COLO668 (cell line): Measurements from ENCODE around the gene SORBS2.
"Not testable (repeated sequence)": the region's sequence is repeated elsewhere in the genome, so short reads cannot be mapped to it uniquely, and the experiment has no call there.

ENCODE experiments used
- DNase-seq: peaks from one replicate; lab custom pipeline; 2025; ENCODE audit not compliant: unreplicated experiment; lab: John Stamatoyannopoulos, UW

Gene SORBS2

GRCh38 chr4:185564349-185564748 lies 247.6 kb downstream of the SORBS2 start:
- no peak for DNase-seq

DNA sequence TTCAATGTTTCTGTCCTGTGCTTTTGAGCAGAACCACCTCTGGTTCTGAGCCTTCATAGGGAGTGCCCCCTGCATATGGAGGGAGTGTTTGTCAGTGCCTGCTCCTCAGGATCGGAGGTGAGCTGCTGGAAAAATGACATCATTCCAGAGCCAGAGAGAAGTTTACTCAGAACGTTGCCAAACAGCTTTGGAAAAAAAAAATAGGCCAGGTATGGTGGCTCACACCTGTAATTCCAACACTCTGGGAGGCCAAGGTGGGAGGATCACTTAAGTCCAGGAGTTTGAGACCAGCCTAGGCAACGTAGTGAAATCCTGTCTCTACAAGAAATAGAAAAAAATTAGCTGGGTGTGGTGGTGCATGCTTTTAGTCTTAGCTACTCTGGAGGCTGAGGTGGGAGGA lies 249.5 kb downstream of the SORBS2 start:
- DNase-seq, result no peak

- no peak for DNase-seq
Measured at GRCh38 chr4:185560316-185560715, 251.7 kb downstream of the SORBS2 start.

DNA sequence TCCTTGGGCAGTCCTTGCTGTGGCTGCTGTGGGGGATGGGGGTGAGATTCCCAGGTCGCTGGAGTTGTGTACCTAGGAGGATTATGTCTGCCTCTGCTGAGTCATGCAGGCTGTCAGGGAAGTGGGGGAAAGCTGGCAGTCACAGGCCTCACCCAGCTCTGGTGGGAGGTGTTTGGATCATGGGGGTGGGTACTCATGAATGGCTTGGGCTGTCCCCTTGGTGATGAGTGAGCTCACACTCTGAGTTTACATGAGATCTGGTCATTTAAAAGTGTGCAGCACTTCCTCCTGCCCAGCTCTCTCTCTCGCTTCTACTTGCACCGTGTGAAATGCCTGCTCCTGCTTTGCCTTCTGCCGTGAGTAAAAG lies 252.1 kb downstream of the SORBS2 start:
- peak; percentile 38 for DNase-seq

- not testable (repeated sequence) for DNase-seq
Measured at GRCh38 chr4:185559251-185559914, 252.6 kb downstream of the SORBS2 start.

DNA sequence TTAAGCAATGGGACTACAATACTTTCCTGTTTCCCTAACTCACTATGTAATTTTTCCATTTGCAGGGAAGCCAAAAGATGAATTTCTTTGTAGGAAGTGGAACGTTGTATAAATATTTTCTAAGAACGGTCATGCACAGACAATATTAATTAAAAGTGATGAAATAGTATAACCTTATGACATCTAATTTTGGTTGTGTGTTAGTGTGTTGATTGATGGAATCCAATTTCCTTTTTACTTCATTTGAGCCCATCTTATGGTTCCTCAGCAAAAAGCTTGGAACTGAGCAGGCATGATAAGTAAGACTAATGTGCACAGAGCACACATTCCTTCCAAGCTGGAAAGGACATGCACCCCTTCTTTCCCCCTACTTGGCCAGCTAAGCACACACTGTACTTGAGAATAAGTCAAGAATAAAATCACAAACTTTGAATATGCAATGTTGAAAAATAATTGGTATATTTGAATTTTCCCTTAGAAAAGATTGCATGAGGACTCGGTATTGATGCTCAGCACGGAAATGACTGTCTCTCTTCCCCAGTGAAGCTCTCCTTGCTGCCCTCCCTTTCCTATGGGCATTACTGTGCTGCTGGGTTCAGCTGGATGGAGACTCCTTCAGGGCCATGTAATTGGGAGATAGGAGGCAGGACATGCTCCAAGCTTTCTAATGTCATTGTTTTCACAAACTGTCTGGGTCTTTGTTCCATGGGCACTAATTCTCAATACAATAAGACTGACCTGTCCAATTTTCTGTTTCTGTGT lies 257.4 kb downstream of the SORBS2 start:
- DNase-seq, result no peak

- DNase-seq, result no peak
Measured at GRCh38 chr4:185552254-185552653, 259.7 kb downstream of the SORBS2 start.

- no peak for DNase-seq
Measured at GRCh38 chr4:185550933-185551332, 261.1 kb downstream of the SORBS2 start.

DNA sequence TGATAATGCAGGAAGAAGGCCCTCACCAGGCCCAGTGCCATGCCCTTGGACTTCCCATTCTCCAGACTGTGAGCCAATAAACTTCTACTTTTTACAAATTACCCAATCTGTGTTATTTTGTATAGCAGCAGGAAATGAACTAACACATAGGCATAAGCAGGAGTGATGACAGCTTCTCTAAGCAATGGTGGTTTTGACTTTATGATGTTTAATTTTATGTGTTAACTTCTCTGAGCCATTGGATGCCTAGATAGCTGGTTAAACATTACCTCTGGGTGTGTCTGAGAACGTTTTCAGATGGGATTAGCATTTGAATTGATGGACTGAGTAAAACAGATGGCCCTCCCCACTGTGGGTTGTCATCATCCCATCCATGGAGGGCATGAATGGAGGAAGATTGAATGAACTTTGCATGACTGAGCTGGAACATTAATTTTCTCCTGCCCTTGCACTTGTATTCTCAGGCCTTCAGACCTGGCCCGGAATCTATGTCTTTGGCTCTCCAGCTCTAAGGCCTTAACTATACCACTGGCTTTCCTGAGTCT lies 262.8 kb downstream of the SORBS2 start:
- DNase-seq, result no peak

DNA sequence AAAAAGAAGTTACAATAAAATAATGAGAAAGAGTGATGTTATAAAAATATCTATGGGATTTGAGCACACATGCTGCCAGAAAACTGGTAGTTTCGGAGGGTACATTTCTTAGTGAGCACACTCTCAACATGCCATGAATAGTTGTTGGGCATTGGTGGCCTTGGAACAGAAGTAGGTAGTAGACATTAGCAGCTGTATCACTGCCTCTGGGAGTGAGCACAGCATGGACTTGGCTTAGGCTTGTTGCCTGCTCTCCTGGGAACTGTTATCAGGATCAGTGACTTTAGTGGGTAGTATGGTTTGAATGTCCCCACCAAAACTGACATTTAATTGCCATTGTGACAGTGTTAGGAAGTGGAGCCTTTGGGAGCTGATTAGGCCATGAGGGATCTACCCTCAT lies 263.4 kb downstream of the SORBS2 start:
- no peak for DNase-seq

DNA sequence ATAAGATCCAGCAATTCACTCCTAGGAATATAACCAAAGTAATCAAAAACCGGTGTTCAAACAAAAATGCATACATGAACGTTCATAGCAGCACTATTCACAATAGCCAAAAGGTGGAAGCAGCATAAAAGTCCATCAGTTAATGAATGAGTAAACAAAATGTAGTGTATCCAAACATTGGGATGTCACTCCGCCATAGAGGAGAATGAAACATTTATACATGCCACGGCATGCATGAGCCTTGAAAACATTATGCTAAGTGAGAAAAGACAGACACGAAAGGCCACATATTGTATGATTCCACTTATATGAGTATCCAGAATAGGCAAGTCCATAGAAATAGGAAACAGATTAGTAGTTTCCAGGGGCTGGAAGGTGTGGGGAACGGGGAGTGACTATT lies 265.7 kb downstream of the SORBS2 start:
- no peak for DNase-seq

GRCh38 chr4:185542626-185543315 lies 269.2 kb downstream of the SORBS2 start:
- no peak for DNase-seq

DNA sequence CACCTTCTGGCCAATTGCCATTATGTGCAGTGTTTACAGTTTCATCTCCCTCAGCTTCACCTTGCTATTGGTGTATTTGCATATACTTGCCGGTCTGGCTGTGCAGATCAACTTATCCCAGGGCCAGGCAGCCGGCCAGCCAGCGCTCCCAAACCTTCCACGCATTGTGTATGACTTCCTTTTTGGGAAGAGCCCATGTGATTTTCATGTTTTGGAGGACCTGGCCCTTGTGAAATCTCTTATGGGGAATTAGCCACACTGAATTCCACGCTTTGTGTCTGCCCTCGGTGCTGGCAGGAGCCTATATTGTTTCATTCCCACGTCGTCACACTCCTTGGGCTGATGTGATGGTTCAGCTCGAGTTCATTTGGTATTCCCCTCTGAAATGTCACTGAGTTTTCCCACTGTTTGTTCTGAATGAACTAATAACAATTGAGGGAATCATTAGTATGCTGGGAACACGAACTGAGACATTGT lies 270.7 kb downstream of the SORBS2 start:
- no peak for DNase-seq

DNA sequence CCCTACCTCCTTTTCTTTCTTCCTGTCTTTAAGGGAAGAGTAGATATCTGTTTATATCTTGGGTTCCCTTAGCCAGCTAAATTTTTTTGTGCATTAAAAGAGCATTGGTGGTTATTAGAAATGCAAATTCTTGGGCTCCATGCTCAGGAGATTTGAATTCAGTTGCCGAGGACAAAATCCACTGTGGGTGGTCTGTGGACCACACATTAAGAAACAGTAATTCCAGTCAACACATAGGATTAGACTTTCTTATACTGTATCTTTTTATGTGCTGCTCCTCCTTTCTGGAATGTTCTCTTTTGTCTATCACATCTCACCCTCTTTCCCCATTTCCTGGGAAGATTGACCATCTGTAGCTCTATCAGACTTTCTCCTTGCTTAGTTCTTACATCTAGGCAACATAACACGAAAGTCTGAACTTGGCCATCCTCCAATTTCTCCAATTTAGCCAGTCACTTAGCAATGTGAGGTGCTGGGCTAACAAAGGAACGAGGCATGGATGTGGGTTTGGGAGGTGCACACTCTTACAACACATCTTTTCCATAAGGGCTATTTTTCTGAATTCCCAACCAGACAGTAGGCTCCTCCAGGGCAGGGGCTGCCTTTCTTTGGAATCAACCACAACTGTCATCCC lies 271.4 kb downstream of the SORBS2 start:
- DNase-seq, result no peak

DNA sequence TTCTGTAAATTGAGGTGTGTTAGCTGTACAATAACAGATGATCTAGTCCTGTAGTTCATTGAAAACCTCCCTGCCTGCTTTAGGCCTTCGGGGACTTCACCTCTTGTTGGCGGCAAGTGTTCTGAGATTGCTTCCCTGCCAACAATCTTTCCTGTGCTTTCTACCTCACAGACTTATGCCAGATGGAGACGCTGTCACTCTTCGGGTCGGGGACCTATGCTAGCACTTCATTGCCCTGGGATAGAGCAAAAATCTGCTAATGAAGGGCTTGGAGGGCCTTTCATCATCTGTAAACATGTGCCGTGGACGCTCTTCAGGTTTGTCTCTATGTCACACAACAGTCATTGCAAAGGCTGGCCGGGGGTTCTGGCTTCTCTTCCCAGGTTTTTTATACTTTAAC lies 272.0 kb downstream of the SORBS2 start:
- no peak for DNase-seq

DNA sequence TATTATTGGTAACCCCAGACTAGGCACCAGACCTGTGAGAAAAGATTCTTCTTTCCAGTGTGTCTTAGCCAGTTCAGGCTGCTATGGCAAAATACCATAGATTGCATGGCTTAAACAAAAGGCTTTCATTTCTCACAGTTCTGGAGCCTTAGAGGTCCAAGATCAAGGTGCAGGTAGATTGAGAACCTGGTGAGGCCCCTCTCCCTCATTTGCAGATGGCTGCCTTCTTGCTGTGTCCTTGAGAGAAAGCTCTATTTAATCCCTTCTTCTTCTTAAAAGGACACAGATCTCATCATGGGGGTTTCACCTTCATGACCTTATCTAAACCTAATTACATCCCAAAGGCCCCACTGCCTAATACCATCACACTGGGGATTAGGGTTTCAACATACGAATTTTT lies 273.2 kb downstream of the SORBS2 start:
- DNase-seq, result no peak

GRCh38 chr4:185536411-185536709 lies 275.6 kb downstream of the SORBS2 start:
- no peak for DNase-seq

- peak; percentile 93 for DNase-seq
Measured at GRCh38 chr4:185535612-185536410, 276.2 kb downstream of the SORBS2 start.
